BJ (cell line): ENCODE measurements around the gene OBSCN. TPM values are rescaled to one million over a fixed set of nuclear protein-coding genes. Genes with fewer than 3 reads are reported as not detected.

ENCODE experiments used
- CTCF ChIA-PET: fragments of 350-600 bp; formaldehyde crosslinking; extraction: SDS; loops from one replicate; lab custom pipeline; 2021; ENCODE audit warnings: antibody characterized with exemption, inconsistent platforms; lab: Yijun Ruan, JAX
- POLR2A ChIA-PET: fragments of 300-600 bp; sonication (Branson Sonifier 250); formaldehyde crosslinking; extraction: SDS; loops from one replicate; lab custom pipeline; 2021; ENCODE audit warnings: antibody characterized with exemption; lab: Charles Lee
- DNase-seq: peaks from one replicate; pipeline ENCODE4 v3.0.0-alpha.2; 2011; ENCODE audit warnings: low read depth
- H3K27me3 ChIP-seq: 2 replicates; pipeline ENCODE4 v1.6.0; 2011; ENCODE audit warnings: low read length; ENCODE audit not compliant: control insufficient read depth, insufficient read depth
- H3K36me3 ChIP-seq: 2 replicates; pipeline ENCODE4 v1.5.1; 2011; ENCODE audit warnings: low read length; ENCODE audit not compliant: control insufficient read depth, insufficient read depth
- H3K4me3 ChIP-seq: 2 replicates; pipeline ENCODE4 v1.5.1; 2011; ENCODE audit warnings: low read depth, mild to moderate bottlenecking, control low read depth, low read length
- CTCF ChIP-seq: IDR thresholded peaks from 2 replicates; pipeline ENCODE4 v1.5.1; 2011; ENCODE audit warnings: low read depth, mild to moderate bottlenecking, control low read depth, inconsistent platforms, low read length, moderate library complexity; ENCODE audit not compliant: insufficient read depth
- polyA plus RNA-seq: library from polyadenylated mRNA; depleted of rRNA; stranded (reverse); fragments of >200 nt; gene quantifications from 2 replicates; pipeline ENCODE4 v1.2.3, GENCODE V29; 2011

The OBSCN gene
- polyA plus RNA-seq, 1 experiment, result 2.9 TPM

- no peak for TF ChIP-seq CTCF
- no peak for DNase-seq
- no peaks in the 10 kb centered on the region for H3K27me3 ChIP-seq
- H3K4me3 ChIP-seq, result no peak overlapping the region
- POLR2A ChIA-PET, result no interaction called here
- CTCF ChIA-PET, result no interaction called here
- peaks cover 4% of the 10 kb centered on the region for H3K36me3 ChIP-seq
Measured at GRCh38 chr1:228234921-228235320, 27.1 kb downstream of the OBSCN start.

GRCh38 chr1:228236744-228237143, 28.9 kb downstream of the OBSCN start:
- no peak for DNase-seq
- H3K36me3 ChIP-seq, result peaks cover 4% of the 10 kb centered on the region
- no peaks in the 10 kb centered on the region for H3K27me3 ChIP-seq
- POLR2A ChIA-PET, result no interaction called here
- CTCF ChIA-PET, result interaction anchor here (0.7 to 1.3 kb wide), 6 partner anchors 9 to 40 kb away, joined by 3 to 7 read pairs (median 3); no protein-coding TSS in a partner anchor
- TF ChIP-seq CTCF, result peak; percentile 65
- H3K4me3 ChIP-seq, result no peak overlapping the region

- peaks cover 4% of the 10 kb centered on the region for H3K36me3 ChIP-seq
- H3K4me3 ChIP-seq, result no peak overlapping the region
- no peaks in the 10 kb centered on the region for H3K27me3 ChIP-seq
- ChIA-PET CTCF (no interaction called here), POLR2A (no interaction called here)
- no peak for TF ChIP-seq CTCF
- DNase-seq, result no peak
Measured at GRCh38 chr1:228238007-228238406, 30.2 kb downstream of the OBSCN start.

- ChIA-PET POLR2A (no interaction called here), CTCF (no interaction called here)
- no peak overlapping the region for H3K4me3 ChIP-seq
- TF ChIP-seq CTCF, result no peak
- peaks cover 7% of the 10 kb centered on the region for H3K36me3 ChIP-seq
- H3K27me3 ChIP-seq, result no peaks in the 10 kb centered on the region
- no peak for DNase-seq
Measured at GRCh38 chr1:228238461-228238860, 30.6 kb downstream of the OBSCN start.

- no peak for DNase-seq
- peaks cover 14% of the 10 kb centered on the region for H3K36me3 ChIP-seq
- no peak overlapping the region for H3K4me3 ChIP-seq
- POLR2A ChIA-PET, result no interaction called here
- CTCF ChIA-PET, result no interaction called here
- no peak for TF ChIP-seq CTCF
- no peaks in the 10 kb centered on the region for H3K27me3 ChIP-seq
Measured at GRCh38 chr1:228240411-228241240, 32.8 kb downstream of the OBSCN start.
